HG02642 (cell line): ENCODE results near the gene IRF1.
"Not testable (repeated sequence)": the region's sequence is repeated elsewhere in the genome, so short reads cannot be mapped to it uniquely, and the experiment has no call there.

ENCODE experiments used
- ATAC-seq: cut with Tn5 transposase; IDR thresholded peaks from one replicate; pipeline ENCODE4 v1.9.1; 2021; ENCODE audit warnings: mild to moderate bottlenecking; ENCODE audit not compliant: unreplicated experiment, poor library complexity

Gene IRF1

GRCh38 chr5:132487841-132488555 lies 2.6 kb downstream of the IRF1 start:
- ATAC-seq = no peak

GRCh38 chr5:132487095-132487428 lies 3.5 kb downstream of the IRF1 start:
- ATAC-seq = no peak

- no peak for ATAC-seq
These were observed 4.1 kb downstream of the IRF1 start for GRCh38 chr5:132486318-132487094.

GRCh38 chr5:132485641-132486317 lies 4.8 kb downstream of the IRF1 start:
- no peak for ATAC-seq

GRCh38 chr5:132484876-132485640 lies 5.5 kb downstream of the IRF1 start:
- not testable (repeated sequence) for ATAC-seq

- ATAC-seq = no peak
These were observed 6.2 kb downstream of the IRF1 start for GRCh38 chr5:132484391-132484725.

GRCh38 chr5:132483661-132484390 lies 6.7 kb downstream of the IRF1 start:
- no peak for ATAC-seq

- ATAC-seq = no peak
These were observed 7.5 kb downstream of the IRF1 start for GRCh38 chr5:132483101-132483500.

- ATAC-seq = no peak
These were observed 8.9 kb downstream of the IRF1 start for GRCh38 chr5:132481596-132482211.

GRCh38 chr5:132480893-132481595 lies 9.5 kb downstream of the IRF1 start:
- ATAC-seq = no peak

GRCh38 chr5:132480546-132480892 lies 10.1 kb downstream of the IRF1 start:
- no peak for ATAC-seq

GRCh38 chr5:132480042-132480441 lies 10.5 kb downstream of the IRF1 start:
- ATAC-seq = no peak

- peak; percentile 41 for ATAC-seq
These were observed 11.2 kb downstream of the IRF1 start for GRCh38 chr5:132479111-132479951.

- ATAC-seq = no peak
These were observed 12.2 kb downstream of the IRF1 start for GRCh38 chr5:132478366-132478871.

- ATAC-seq = no peak
These were observed 12.7 kb downstream of the IRF1 start for GRCh38 chr5:132477784-132478365.

- ATAC-seq = no peak
These were observed 13.4 kb downstream of the IRF1 start for GRCh38 chr5:132476876-132477781.
